ENCODE results near the gene QSOX1. TPM values are rescaled to one million over a fixed set of nuclear protein-coding genes. Genes with fewer than 3 reads are reported as not detected.

QSOX1 gene
- total RNA-seq (2014; rRNA removed; shearing (Covaris generic); ENCODE audit: low replicate concordance), result 4.7 and 10.0 TPM in 2 replicates

- peak; percentile 94 for DNase-seq
- Histone ChIP-seq H3K4me2 (ENCODE audit: low read depth, low read length, poor library complexity, severe bottlenecking) (peak within 1 kb of the TSS; percentile 84), H3K36me3 (ENCODE audit: insufficient read depth, low read length) (no peaks in the 10 kb centered on the region), H3K9me2 (replicated peaks; ENCODE audit: insufficient read depth, low read length) (no peaks in the 10 kb centered on the region), H3K27ac (ENCODE audit: low read length) (no peak within 1 kb of the TSS), H3K4me3 (ENCODE audit: low read length) (peak within 1 kb of the TSS; percentile 83), H2AFZ (ENCODE audit: low read length) (peak within 1 kb of the TSS; percentile 87), H3K4me1 (ENCODE audit: low read length) (peaks cover 22% of the 10 kb centered on the region), H4K20me1 (ENCODE audit: insufficient read depth, low read depth, low read length) (no peaks in the 10 kb centered on the region), H3K9me3 (ENCODE audit: low read length) (no peaks in the 10 kb centered on the region), H3K27me3 (ENCODE audit: low read length) (no peaks in the 10 kb centered on the region), H3K9ac (ENCODE audit: low read length) (peak within 1 kb of the TSS; percentile 79), H3K79me2 (ENCODE audit: low read length) (no peaks in the 10 kb centered on the region)
Observed at GRCh38 chr1:180154325-180155181, at the start of gene QSOX1. QSOX1 (plus strand) TSS chr1:180154869; CDS start chr1:180154908, 39 bp downstream.

- H4K20me1 ChIP-seq (ENCODE audit: insufficient read depth, low read depth, low read length), result no peaks in the 10 kb centered on the region
- no peak for DNase-seq
- no peak overlapping the region for H3K4me2 ChIP-seq (ENCODE audit: low read depth, low read length, poor library complexity, severe bottlenecking)
- H2AFZ ChIP-seq (ENCODE audit: low read length), result no peak overlapping the region
- peaks cover 6% of the 10 kb centered on the region; the same call in 1 of the 2 replicates for H3K4me1 ChIP-seq (ENCODE audit: low read length)
- no peaks in the 10 kb centered on the region for H3K9me3 ChIP-seq (ENCODE audit: low read length)
- no peaks in the 10 kb centered on the region for H3K27me3 ChIP-seq (ENCODE audit: low read length)
- H3K36me3 ChIP-seq (ENCODE audit: insufficient read depth, low read length), result peaks cover 25% of the 10 kb centered on the region
- no peak overlapping the region for H3K9ac ChIP-seq (ENCODE audit: low read length)
- H3K9me2 ChIP-seq (replicated peaks; ENCODE audit: insufficient read depth, low read length), result no peaks in the 10 kb centered on the region
- H3K27ac ChIP-seq (ENCODE audit: low read length), result no peak overlapping the region
- H3K4me3 ChIP-seq (ENCODE audit: low read length), result no peak overlapping the region
- no peaks in the 10 kb centered on the region for H3K79me2 ChIP-seq (ENCODE audit: low read length)
Observed at GRCh38 chr1:180112091-180112490, 42.6 kb upstream of the QSOX1 start.

- H3K27ac ChIP-seq (ENCODE audit: low read length), result no peak overlapping the region
- H3K4me1 ChIP-seq (ENCODE audit: low read length), result peaks cover 6% of the 10 kb centered on the region; the same call in 1 of the 2 replicates
- H3K4me3 ChIP-seq (ENCODE audit: low read length), result no peak overlapping the region
- no peaks in the 10 kb centered on the region for H3K79me2 ChIP-seq (ENCODE audit: low read length)
- H3K9ac ChIP-seq (ENCODE audit: low read length), result no peak overlapping the region
- DNase-seq, result no peak
- no peaks in the 10 kb centered on the region for H3K9me3 ChIP-seq (ENCODE audit: low read length)
- H3K4me2 ChIP-seq (ENCODE audit: low read depth, low read length, poor library complexity, severe bottlenecking), result no peak overlapping the region
- no peaks in the 10 kb centered on the region for H3K27me3 ChIP-seq (ENCODE audit: low read length)
- no peaks in the 10 kb centered on the region for H4K20me1 ChIP-seq (ENCODE audit: insufficient read depth, low read depth, low read length)
- H3K36me3 ChIP-seq (ENCODE audit: insufficient read depth, low read length), result peaks cover 25% of the 10 kb centered on the region
- H2AFZ ChIP-seq (ENCODE audit: low read length), result no peak overlapping the region
- H3K9me2 ChIP-seq (replicated peaks; ENCODE audit: insufficient read depth, low read length), result no peaks in the 10 kb centered on the region
Observed at GRCh38 chr1:180112984-180113647, 41.6 kb upstream of the QSOX1 start.

GRCh38 chr1:180114396-180114945 is 40.2 kb upstream of the QSOX1 start:
- Histone ChIP-seq H3K27ac (ENCODE audit: low read length) (no peak overlapping the region), H3K79me2 (ENCODE audit: low read length) (no peaks in the 10 kb centered on the region), H3K4me3 (ENCODE audit: low read length) (no peak overlapping the region), H3K4me1 (ENCODE audit: low read length) (peaks cover 6% of the 10 kb centered on the region; the same call in 1 of the 2 replicates), H3K4me2 (ENCODE audit: low read depth, low read length, poor library complexity, severe bottlenecking) (no peak overlapping the region), H3K27me3 (ENCODE audit: low read length) (no peaks in the 10 kb centered on the region), H3K36me3 (ENCODE audit: insufficient read depth, low read length) (peaks cover 25% of the 10 kb centered on the region), H2AFZ (ENCODE audit: low read length) (no peak overlapping the region), H3K9me2 (replicated peaks; ENCODE audit: insufficient read depth, low read length) (no peaks in the 10 kb centered on the region), H3K9ac (ENCODE audit: low read length) (no peak overlapping the region), H3K9me3 (ENCODE audit: low read length) (no peaks in the 10 kb centered on the region), H4K20me1 (ENCODE audit: insufficient read depth, low read depth, low read length) (no peaks in the 10 kb centered on the region)
- DNase-seq, result no peak

- H3K4me3 ChIP-seq (ENCODE audit: low read length), result no peak overlapping the region
- no peak for DNase-seq
- no peak overlapping the region for H3K4me2 ChIP-seq (ENCODE audit: low read depth, low read length, poor library complexity, severe bottlenecking)
- H3K36me3 ChIP-seq (ENCODE audit: insufficient read depth, low read length), result peaks cover 8% of the 10 kb centered on the region; the same call in 1 of the 2 replicates
- no peaks in the 10 kb centered on the region for H4K20me1 ChIP-seq (ENCODE audit: insufficient read depth, low read depth, low read length)
- no peaks in the 10 kb centered on the region for H3K4me1 ChIP-seq (ENCODE audit: low read length)
- no peaks in the 10 kb centered on the region for H3K27me3 ChIP-seq (ENCODE audit: low read length)
- H3K27ac ChIP-seq (ENCODE audit: low read length), result no peak overlapping the region
- H2AFZ ChIP-seq (ENCODE audit: low read length), result no peak overlapping the region
- no peaks in the 10 kb centered on the region for H3K9me2 ChIP-seq (replicated peaks; ENCODE audit: insufficient read depth, low read length)
- H3K79me2 ChIP-seq (ENCODE audit: low read length), result no peaks in the 10 kb centered on the region
- H3K9me3 ChIP-seq (ENCODE audit: low read length), result no peaks in the 10 kb centered on the region
- H3K9ac ChIP-seq (ENCODE audit: low read length), result no peak overlapping the region
Observed at GRCh38 chr1:180116964-180117763, 37.5 kb upstream of the QSOX1 start.

- Histone ChIP-seq H3K4me2 (ENCODE audit: low read depth, low read length, poor library complexity, severe bottlenecking) (no peak overlapping the region), H2AFZ (ENCODE audit: low read length) (no peak overlapping the region)
- no peak for DNase-seq
Observed at GRCh38 chr1:180117764-180118116, 36.9 kb upstream of the QSOX1 start.

GRCh38 chr1:180119837-180120236 is 34.8 kb upstream of the QSOX1 start:
- Histone ChIP-seq H3K27me3 (ENCODE audit: low read length) (no peaks in the 10 kb centered on the region), H3K9me2 (replicated peaks; ENCODE audit: insufficient read depth, low read length) (no peaks in the 10 kb centered on the region), H2AFZ (ENCODE audit: low read length) (no peak overlapping the region), H3K4me2 (ENCODE audit: low read depth, low read length, poor library complexity, severe bottlenecking) (no peak overlapping the region), H3K4me1 (ENCODE audit: low read length) (no peaks in the 10 kb centered on the region), H3K9ac (ENCODE audit: low read length) (no peak overlapping the region), H3K79me2 (ENCODE audit: low read length) (no peaks in the 10 kb centered on the region), H4K20me1 (ENCODE audit: insufficient read depth, low read depth, low read length) (no peaks in the 10 kb centered on the region), H3K27ac (ENCODE audit: low read length) (no peak overlapping the region), H3K36me3 (ENCODE audit: insufficient read depth, low read length) (no peaks in the 10 kb centered on the region), H3K4me3 (ENCODE audit: low read length) (no peak overlapping the region), H3K9me3 (ENCODE audit: low read length) (no peaks in the 10 kb centered on the region)
- DNase-seq, result no peak

More at GRCh38 chr1:180117764-180118116, 36.9 kb upstream of the QSOX1 start:
- no peaks in the 10 kb centered on the region for H4K20me1 ChIP-seq (ENCODE audit: insufficient read depth, low read depth, low read length)
- peaks cover 8% of the 10 kb centered on the region; the same call in 1 of the 2 replicates for H3K36me3 ChIP-seq (ENCODE audit: insufficient read depth, low read length)
- no peaks in the 10 kb centered on the region for H3K9me3 ChIP-seq (ENCODE audit: low read length)
- H3K27ac ChIP-seq (ENCODE audit: low read length), result no peak overlapping the region
- H3K9ac ChIP-seq (ENCODE audit: low read length), result no peak overlapping the region
- no peaks in the 10 kb centered on the region for H3K9me2 ChIP-seq (replicated peaks; ENCODE audit: insufficient read depth, low read length)
- no peaks in the 10 kb centered on the region for H3K4me1 ChIP-seq (ENCODE audit: low read length)
- no peaks in the 10 kb centered on the region for H3K79me2 ChIP-seq (ENCODE audit: low read length)
- H3K4me3 ChIP-seq (ENCODE audit: low read length), result no peak overlapping the region
- no peaks in the 10 kb centered on the region for H3K27me3 ChIP-seq (ENCODE audit: low read length)

Data from Karpas-422 (cell line).